SK-N-SH (cell line): ENCODE results near the gene ZSWIM8. TPM values are rescaled to one million over a fixed set of nuclear protein-coding genes. Genes with fewer than 3 reads are reported as not detected.

Experiments
- CTCF ChIA-PET: fragments of 300-600, 350-600 bp; formaldehyde crosslinking; extraction: SDS; loops from one replicate; lab custom pipeline; 2021; lab: Yijun Ruan, JAX
- POLR2A ChIA-PET: fragments of 350-600 bp; sonication (Branson Sonifier 250); formaldehyde crosslinking; extraction: SDS; loops from one replicate; lab custom pipeline; 2020; ENCODE audit warnings: antibody characterized with exemption, inconsistent platforms; lab: Yijun Ruan, JAX
- DNase-seq: peaks from one replicate; pipeline ENCODE4 v3.0.0; 2012
- H2AFZ ChIP-seq: fragments of 200-600 bp; sonication (generic); 2 replicates; pipeline ENCODE4 v1.8.1; 2016; ENCODE audit warnings: antibody characterized with exemption, mild to moderate bottlenecking, low read depth
- H3F3A ChIP-seq: fragments of 200-600 bp; sonication (generic); replicated peaks from 2 replicates; pipeline ENCODE3; 2016; ENCODE audit warnings: antibody characterized with exemption, mild to moderate bottlenecking; ENCODE audit not compliant: insufficient read depth
- H3K27ac ChIP-seq, 2 experiments: fragments of 200-500 bp in 1 of 2; fragments of 200-600 bp in 1 of 2; sonication (Bioruptor generic) in 1 of 2; sonication (generic), shearing (Covaris generic) in 1 of 2; 2 replicates each; pipeline versions ENCODE4 v1.5.1 to v1.6.1; 2014 to 2016; ENCODE audit warnings: low read depth in 2 of 2, inconsistent platforms in 1 of 2, low read length in 1 of 2, mild to moderate bottlenecking in 1 of 2, mixed read lengths in 1 of 2
- H3K27me3 ChIP-seq: fragments of 200-600 bp; sonication (generic), shearing (Covaris generic); 2 replicates; pipeline ENCODE4 v1.6.1; 2016; ENCODE audit warnings: mixed run types; ENCODE audit not compliant: insufficient read depth
- H3K36me3 ChIP-seq, 2 experiments: fragments of 200-500 bp in 1 of 2; fragments of 200-600 bp in 1 of 2; sonication (Bioruptor generic) in 1 of 2; sonication (generic) in 1 of 2; replicated peaks in 1 of 2; 2 replicates each; pipeline versions ENCODE3 to v1.5.1; 2014 to 2016; ENCODE audit warnings: low read length in 1 of 2, mild to moderate bottlenecking in 1 of 2; ENCODE audit not compliant: insufficient read depth in 2 of 2, control insufficient read depth in 1 of 2
- H3K4me1 ChIP-seq, 2 experiments: fragments of 200-500 bp in 1 of 2; fragments of 200-600 bp in 1 of 2; sonication (Bioruptor generic) in 1 of 2; sonication (generic), shearing (Covaris generic) in 1 of 2; 2 replicates each; pipeline versions ENCODE4 v1.5.1 to v1.6.1; 2014 to 2016; ENCODE audit warnings: low read depth in 1 of 2, low read length in 1 of 2, mixed run types in 1 of 2; ENCODE audit not compliant: insufficient read depth in 2 of 2, control insufficient read depth in 1 of 2
- H3K4me2 ChIP-seq: fragments of 200-600 bp; sonication (generic), shearing (Covaris generic); 2 replicates; pipeline ENCODE4 v1.6.1; 2017; ENCODE audit warnings: mixed run types
- H3K4me3 ChIP-seq, 2 experiments: fragments of 200-500 bp in 1 of 2; fragments of 200-600 bp in 1 of 2; sonication (Bioruptor generic) in 1 of 2; sonication (generic), shearing (Covaris generic) in 1 of 2; 2 replicates each; pipeline versions ENCODE4 v1.5.1 to v1.8.1; 2014 to 2016; ENCODE audit warnings: low read depth in 2 of 2, inconsistent platforms in 1 of 2, low read length in 1 of 2, mild to moderate bottlenecking in 1 of 2, mixed read lengths in 1 of 2, moderate library complexity in 1 of 2
- H3K79me2 ChIP-seq: fragments of 200-600 bp; sonication (generic); 2 replicates; pipeline ENCODE4 v1.8.1; 2017; ENCODE audit warnings: mild to moderate bottlenecking; ENCODE audit not compliant: insufficient read depth
- H3K9ac ChIP-seq: fragments of 200-600 bp; sonication (generic); 2 replicates; pipeline ENCODE4 v1.6.1; 2017; ENCODE audit warnings: mixed run types
- H3K9me2 ChIP-seq: fragments of 200-600 bp; sonication (generic); 2 replicates; pipeline ENCODE4 v1.6.1; 2017; ENCODE audit warnings: mixed run types
- H3K9me3 ChIP-seq: fragments of 200-600 bp; sonication (generic); 2 replicates; pipeline ENCODE4 v1.6.1; 2017; ENCODE audit warnings: mixed run types, mild to moderate bottlenecking, moderate library complexity
- H4K20me1 ChIP-seq: fragments of 200-600 bp; sonication (generic); 2 replicates; pipeline ENCODE4 v1.6.1; 2017; ENCODE audit warnings: mild to moderate bottlenecking, mixed run types; ENCODE audit not compliant: insufficient read depth
- FOXM1 ChIP-seq: IDR thresholded peaks from 2 replicates; pipeline ENCODE4 v1.4.0; 2012; ENCODE audit warnings: low read depth, mild to moderate bottlenecking
- MEF2A ChIP-seq: IDR thresholded peaks from 2 replicates; pipeline ENCODE4 v1.4.0; 2012; ENCODE audit warnings: low read depth, borderline replicate concordance
- NFIC ChIP-seq: IDR thresholded peaks from 2 replicates; pipeline ENCODE4 v1.4.0; 2012; ENCODE audit warnings: borderline replicate concordance
- NRF1 ChIP-seq: IDR thresholded peaks from 2 replicates; pipeline ENCODE4 v1.6.1; 2012; ENCODE audit warnings: low read depth, mild to moderate bottlenecking, low read length
- RXRA ChIP-seq: IDR thresholded peaks from 2 replicates; pipeline ENCODE4 v1.4.0; 2012; ENCODE audit warnings: low read depth, mild to moderate bottlenecking, borderline replicate concordance
- SIN3A ChIP-seq: IDR thresholded peaks from 2 replicates; pipeline ENCODE4 v1.6.1; 2012; ENCODE audit warnings: low read depth, mild to moderate bottlenecking, low read length, moderate library complexity, borderline replicate concordance
- SMC3 ChIP-seq: IDR thresholded peaks from 2 replicates; pipeline ENCODE4 v1.6.1; 2012; ENCODE audit warnings: low read depth, low read length, improper control_type of control experiment
- USF1 ChIP-seq: IDR thresholded peaks from 2 replicates; pipeline ENCODE4 v1.4.0; 2012; ENCODE audit warnings: low read depth, borderline replicate concordance
- WGBS: methylation state at CpG from one replicate; pipeline ENCODE4 v1.1.6; 2017; ENCODE audit warnings: low lambda C conversion rate; 5-methylcytosine and 5-hydroxymethylcytosine counted together
- polyA plus RNA-seq, 3 experiments: library from polyadenylated mRNA; depleted of rRNA; stranded (reverse); fragments of >200 nt; gene quantifications; 2 replicates each; pipeline ENCODE4 v1.2.3, GENCODE V29; 2012
- TF ChIP-seq, protein P1 (sequence below): IDR thresholded peaks from 2 replicates; pipeline ENCODE4; 2012
- TF ChIP-seq, protein P2 (sequence below): fragments of 200-600 bp; sonication (generic); IDR thresholded peaks from 2 replicates; pipeline ENCODE4 v1.6.1; 2017; ENCODE audit warnings: antibody characterized with exemption, mild to moderate bottlenecking, moderate library complexity

ZSWIM8 gene
- polyA plus RNA-seq, 1 of the 3 experiments (the other 2 are of a cell fraction), result 97.3 TPM

DNA sequence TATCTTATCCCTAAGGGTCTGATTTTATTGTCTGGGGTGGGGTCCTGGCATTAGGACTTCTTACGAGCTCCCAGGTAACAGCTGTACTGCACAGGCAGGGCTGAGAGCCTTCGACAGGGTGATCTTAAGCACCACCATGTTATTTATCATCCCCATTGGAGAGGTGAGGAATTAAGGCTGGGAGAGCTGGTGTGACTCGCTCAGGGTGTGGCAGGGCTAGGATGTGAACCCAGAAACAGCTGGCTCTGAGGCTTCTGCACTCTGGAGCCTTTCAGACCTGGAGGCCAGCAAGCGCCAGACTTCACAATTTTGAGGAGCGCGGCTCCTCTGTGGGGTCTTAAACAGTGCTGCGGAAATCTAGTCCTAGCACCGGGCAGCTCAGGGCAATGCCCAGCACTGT, 53.4 kb downstream of the ZSWIM8 start (continued):
- TF ChIP-seq USF1 (no peak), FOXM1 (no peak), RXRA (no peak), NRF1 (no peak)
- TF ChIP-seq, protein P1, sequence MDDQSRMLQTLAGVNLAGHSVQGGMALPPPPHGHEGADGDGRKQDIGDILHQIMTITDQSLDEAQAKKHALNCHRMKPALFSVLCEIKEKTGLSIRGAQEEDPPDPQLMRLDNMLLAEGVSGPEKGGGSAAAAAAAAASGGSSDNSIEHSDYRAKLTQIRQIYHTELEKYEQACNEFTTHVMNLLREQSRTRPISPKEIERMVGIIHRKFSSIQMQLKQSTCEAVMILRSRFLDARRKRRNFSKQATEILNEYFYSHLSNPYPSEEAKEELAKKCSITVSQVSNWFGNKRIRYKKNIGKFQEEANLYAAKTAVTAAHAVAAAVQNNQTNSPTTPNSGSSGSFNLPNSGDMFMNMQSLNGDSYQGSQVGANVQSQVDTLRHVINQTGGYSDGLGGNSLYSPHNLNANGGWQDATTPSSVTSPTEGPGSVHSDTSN, result no peak

GRCh38 chr10:73839276-73839966, 54.0 kb downstream of the ZSWIM8 start:
- Histone ChIP-seq H3K79me2 (no peaks in the 10 kb centered on the region), H4K20me1 (no peaks in the 10 kb centered on the region), H3K9me3 (no peaks in the 10 kb centered on the region), H3F3A (peaks cover 9% of the 10 kb centered on the region), H2AFZ (no peak overlapping the region), H3K27ac (no peak overlapping the region), H3K4me1 (no peaks in the 10 kb centered on the region; a peak in 1 of 4 replicates), H3K9me2 (no peaks in the 10 kb centered on the region), H3K4me3 (no peak overlapping the region), H3K4me2 (no peak overlapping the region), H3K36me3 (peaks cover 25 to 64% of the 10 kb centered on the region in 2 experiments), H3K9ac (no peak overlapping the region), H3K27me3 (no peaks in the 10 kb centered on the region)
- TF ChIP-seq, protein P2, sequence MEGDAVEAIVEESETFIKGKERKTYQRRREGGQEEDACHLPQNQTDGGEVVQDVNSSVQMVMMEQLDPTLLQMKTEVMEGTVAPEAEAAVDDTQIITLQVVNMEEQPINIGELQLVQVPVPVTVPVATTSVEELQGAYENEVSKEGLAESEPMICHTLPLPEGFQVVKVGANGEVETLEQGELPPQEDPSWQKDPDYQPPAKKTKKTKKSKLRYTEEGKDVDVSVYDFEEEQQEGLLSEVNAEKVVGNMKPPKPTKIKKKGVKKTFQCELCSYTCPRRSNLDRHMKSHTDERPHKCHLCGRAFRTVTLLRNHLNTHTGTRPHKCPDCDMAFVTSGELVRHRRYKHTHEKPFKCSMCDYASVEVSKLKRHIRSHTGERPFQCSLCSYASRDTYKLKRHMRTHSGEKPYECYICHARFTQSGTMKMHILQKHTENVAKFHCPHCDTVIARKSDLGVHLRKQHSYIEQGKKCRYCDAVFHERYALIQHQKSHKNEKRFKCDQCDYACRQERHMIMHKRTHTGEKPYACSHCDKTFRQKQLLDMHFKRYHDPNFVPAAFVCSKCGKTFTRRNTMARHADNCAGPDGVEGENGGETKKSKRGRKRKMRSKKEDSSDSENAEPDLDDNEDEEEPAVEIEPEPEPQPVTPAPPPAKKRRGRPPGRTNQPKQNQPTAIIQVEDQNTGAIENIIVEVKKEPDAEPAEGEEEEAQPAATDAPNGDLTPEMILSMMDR, result no peak
- no peak for TF ChIP-seq MEF2A
- no peak for TF ChIP-seq SIN3A
- DNase-seq, result peak; percentile 41
- WGBS, result 96% methylated on average over 28 of the region's 40 CpGs
- CTCF ChIA-PET, result interaction anchor here (1.3 to 28.7 kb wide), 4 partner anchors 10 to 101 kb away, joined by 4 to 753 read pairs (median 22); partner anchors contain the start of gene CAMK2G
- POLR2A ChIA-PET, result no interaction called here

DNA sequence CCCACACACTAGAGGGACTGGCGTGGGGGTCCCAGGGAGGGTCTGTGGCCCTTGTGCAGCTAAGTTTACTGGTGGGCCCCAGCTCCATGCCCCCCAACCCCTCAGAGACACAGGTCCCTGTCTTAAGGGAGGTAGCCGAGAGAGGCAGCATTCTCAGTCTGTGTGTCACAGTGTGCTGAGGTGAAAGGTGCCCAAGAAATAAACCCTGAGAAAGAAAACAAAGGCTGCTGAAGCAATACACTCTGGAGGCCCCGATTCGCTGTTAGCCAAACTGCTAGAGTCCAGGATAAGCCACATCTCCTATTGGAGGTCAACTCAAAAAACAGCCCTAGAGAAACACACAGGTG, 54.6 kb downstream of the ZSWIM8 start:
- Histone ChIP-seq H3F3A (peaks cover 9% of the 10 kb centered on the region), H3K4me3 (no peak overlapping the region), H3K9me2 (no peaks in the 10 kb centered on the region), H3K27ac (no peak overlapping the region), H3K27me3 (no peaks in the 10 kb centered on the region), H3K9ac (no peak overlapping the region), H2AFZ (no peak overlapping the region)
- no peak for DNase-seq
- CTCF ChIA-PET, result interaction anchor here (2.2 to 28.7 kb wide), 3 partner anchors 9 to 101 kb away, joined by 11 to 753 read pairs (median 34); partner anchors contain the start of gene CAMK2G
- TF ChIP-seq SMC3 (no peak), SIN3A (no peak), NFIC (no peak)
- TF ChIP-seq, all 33 proteins: peak for 0
- H4K20me1 ChIP-seq, result no peaks in the 10 kb centered on the region
- WGBS, result 97% methylated on average over 4 of the region's 4 CpGs
- H3K79me2 ChIP-seq, result no peaks in the 10 kb centered on the region
- peaks cover 20 to 64% of the 10 kb centered on the region in 2 experiments for H3K36me3 ChIP-seq
- POLR2A ChIA-PET, result no interaction called here
- no peaks in the 10 kb centered on the region for H3K9me3 ChIP-seq
- H3K4me1 ChIP-seq, result no peaks in the 10 kb centered on the region; a peak in 1 of 4 replicates
- no peak overlapping the region for H3K4me2 ChIP-seq
